Measurements from ENCODE around the gene PARD3B.
"Not testable (repeated sequence)": the region's sequence is repeated elsewhere in the genome, so short reads cannot be mapped to it uniquely, and the experiment has no call there.

The PARD3B gene

DNA sequence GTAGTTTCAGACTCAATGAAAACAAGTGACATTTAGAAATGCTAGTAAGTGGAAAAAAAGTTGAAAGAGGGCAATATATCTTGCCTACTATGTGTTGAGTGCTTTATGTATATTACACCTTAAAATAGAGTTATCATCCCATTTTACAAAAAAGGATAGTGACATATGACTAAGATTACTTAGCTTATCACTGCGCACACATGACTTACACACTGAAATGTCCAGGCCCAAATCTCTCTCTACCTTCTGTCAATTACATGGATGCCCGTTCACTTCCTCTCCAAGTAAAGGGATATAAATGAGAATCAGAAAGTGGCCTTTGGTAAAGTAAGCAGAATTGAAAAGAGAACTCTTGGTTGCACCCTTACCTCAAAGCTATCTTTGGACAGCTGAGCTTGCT, 3.6 kb upstream of the PARD3B start:
- no peak for DNase-seq

DNA sequence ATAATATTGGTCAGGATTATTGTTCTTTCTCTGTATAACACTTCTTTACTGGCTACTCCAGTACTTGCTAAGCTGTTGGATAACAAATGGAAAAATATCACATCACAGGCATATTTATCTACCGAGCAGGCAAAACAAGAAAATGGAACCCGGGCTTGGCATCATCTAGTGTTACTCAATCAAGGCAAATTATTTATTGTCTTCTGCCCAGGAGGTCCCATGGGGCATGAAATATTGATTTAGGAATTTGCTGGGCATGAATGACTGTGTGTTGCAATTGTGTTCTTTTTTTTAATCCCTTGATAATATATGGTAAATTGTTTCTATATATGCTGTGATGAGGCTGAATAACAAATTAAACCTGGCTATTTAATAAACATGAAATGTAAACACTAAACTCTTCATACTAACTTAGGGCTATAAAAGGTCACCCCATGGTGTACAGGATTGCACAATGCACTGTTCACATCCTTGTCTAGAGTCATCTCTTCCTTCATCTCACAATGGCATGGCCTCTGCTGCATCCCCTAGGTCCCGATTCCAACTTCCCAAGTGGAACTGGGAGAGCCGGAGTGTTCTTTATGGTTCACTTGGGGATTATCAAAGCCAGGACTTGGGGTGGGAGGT, 2.2 kb upstream of the PARD3B start:
- no peak for DNase-seq

GRCh38 chr2:204545861-204546735, 823 bp downstream of the PARD3B start:
- DNase-seq: no peak

DNA sequence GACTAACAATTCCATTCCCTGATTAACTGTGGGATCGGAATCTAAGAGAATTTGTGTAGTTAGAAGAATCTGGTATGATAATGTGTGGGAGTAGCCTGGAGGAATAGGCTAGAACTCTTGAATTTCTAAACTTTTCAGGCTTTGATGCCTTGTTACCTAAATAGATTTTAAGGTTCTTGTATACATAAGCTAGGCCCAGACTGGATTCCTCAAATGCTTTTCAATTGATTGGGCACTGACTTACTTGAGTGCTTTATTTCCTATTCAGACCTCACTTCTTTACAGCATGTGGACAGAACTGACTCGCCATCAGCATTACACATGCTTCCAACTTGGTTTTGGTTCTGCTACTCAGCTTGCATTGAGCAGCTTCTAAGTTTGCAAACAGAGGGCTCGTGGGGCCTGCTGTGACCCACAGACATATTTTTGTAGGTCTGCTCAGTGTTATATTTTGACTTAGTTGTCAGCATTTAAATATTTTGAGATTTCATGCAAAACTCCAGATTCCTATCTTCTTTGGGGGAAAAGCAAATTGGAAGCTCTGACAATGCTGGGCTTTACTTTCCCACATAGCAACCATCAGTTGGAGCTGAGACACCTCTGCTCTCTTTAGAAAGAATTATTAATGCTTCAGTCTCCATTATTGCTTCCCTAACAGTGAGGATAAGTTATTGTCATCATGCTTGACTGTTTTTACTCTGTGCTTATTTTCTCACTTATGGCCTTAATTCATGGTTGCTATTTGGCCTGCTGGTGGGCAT, 5.7 kb downstream of the PARD3B start:
- DNase-seq: no peak

DNA sequence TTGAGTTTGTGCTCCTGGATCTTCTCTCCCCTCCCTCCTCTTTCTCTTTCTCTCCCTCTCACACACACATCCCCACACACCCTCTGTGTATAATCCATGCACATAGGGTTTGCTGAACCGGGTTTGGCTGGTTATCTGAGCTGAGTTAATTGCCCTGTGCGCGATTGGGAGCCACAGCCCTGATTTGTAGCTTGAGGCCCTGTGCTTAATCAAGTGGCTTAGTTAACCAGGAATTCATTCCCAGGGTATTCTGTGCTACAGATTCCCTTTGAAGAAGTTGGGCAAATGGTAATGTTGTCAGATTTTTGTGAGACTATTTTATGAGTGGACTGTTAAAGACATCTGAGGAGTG, 6.2 kb downstream of the PARD3B start:
- no peak for DNase-seq

DNA sequence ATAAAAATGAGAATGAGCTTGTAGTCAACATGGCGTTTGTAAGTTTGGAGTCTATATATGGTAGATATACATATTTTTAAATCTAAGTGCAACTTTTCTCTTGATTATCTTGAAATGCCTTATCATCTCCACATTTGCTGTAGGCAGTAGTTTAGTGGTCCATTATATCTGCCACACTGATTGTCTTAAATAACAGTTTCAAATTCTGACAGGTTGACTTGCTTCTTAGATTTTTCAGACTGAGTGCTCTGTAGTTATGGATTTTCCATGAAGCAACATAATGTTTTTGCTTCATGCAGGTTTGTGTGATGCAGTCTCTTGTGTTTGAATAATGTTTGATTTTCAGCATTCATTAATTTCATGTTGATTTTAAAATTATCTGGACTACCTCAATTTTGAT, 12.3 kb downstream of the PARD3B start:
- DNase-seq: no peak

- DNase-seq: not testable (repeated sequence)
Measured at GRCh38 chr2:204559358-204559757, 14.1 kb downstream of the PARD3B start.

DNA sequence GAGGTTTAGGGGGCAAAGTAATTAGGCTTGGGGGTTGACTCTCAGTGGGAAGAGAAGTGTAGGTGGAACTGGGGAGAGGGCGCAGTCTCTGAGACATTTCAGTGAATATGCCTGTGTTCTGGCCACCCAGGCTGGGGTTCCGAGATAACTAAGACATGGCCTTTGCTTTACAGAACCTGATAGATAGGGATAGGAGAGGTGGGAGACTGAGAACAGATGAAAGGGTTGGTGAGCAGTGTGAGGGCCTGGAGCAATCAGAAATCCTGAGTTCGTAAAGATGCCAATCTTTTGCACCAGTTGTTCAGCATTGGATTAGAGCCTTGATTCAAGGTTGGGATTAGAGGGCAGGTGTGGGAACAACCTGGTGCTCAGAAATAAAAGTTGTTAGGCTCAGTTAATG, 15.6 kb downstream of the PARD3B start:
- no peak for DNase-seq

GRCh38 chr2:204561771-204562170, 16.5 kb downstream of the PARD3B start:
- no peak for DNase-seq

DNA sequence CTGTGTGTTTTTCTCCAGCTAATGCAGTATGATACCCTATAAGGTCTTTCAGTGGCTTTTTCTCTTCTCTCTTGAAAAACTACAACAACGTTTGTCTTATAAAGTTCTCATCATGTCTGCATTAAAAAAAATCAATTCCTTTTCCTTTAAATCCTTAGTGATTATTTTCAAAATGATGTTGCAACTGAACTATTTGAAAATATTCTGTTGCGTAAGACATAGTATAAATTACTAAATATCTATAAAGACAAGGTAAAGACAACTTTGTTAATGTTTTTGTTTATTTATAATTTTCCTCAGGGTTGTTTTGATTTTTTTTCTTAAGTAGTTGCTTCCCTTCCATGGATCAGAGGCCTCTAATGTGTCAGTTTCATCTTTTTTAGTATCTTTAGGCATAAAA, 21.2 kb downstream of the PARD3B start:
- DNase-seq: no peak

GRCh38 chr2:204570421-204570820, 25.1 kb downstream of the PARD3B start:
- no peak for DNase-seq

- no peak for DNase-seq
Measured at GRCh38 chr2:204571041-204571440, 25.8 kb downstream of the PARD3B start.

DNA sequence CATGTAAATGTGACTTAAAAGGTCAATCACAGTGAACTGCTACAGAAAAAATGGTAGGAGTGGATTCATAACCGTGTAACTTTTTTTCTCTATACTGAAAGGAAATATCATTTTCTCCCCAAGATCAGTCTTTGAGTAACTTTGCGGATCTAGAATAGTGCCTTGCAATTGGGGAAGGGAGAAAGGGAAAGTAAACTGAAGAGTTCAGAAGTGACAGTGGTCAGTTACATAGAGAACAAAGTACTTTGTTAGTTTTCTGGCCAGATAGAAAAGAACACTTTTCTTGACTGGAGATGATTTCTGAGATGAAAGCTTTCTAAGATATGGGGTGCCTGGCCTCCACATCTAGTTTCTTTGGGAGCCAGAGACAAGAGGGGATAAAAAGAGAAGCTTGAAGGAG, 26.6 kb downstream of the PARD3B start:
- no peak for DNase-seq

DNA sequence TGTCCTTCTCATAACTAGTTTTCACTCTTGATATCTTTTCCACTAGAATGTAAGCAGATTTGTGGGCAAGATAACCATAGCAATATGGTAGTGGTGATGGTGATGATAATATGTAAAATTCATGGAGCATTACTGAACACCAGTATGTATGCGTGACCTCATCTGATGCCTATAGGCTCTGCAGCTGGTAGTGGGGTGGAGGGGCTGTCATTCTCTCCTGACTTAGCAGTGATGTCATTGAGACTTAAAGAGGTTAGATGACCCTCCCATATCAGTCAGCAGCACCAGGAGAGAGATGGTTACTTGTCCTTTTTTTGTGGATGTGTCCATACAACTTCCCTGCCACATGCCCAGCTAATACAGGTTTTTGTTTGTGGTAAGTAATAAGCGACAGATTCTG, 27.9 kb downstream of the PARD3B start:
- no peak for DNase-seq

- no peak for DNase-seq
Measured at GRCh38 chr2:204574486-204574885, 29.2 kb downstream of the PARD3B start.

DNA sequence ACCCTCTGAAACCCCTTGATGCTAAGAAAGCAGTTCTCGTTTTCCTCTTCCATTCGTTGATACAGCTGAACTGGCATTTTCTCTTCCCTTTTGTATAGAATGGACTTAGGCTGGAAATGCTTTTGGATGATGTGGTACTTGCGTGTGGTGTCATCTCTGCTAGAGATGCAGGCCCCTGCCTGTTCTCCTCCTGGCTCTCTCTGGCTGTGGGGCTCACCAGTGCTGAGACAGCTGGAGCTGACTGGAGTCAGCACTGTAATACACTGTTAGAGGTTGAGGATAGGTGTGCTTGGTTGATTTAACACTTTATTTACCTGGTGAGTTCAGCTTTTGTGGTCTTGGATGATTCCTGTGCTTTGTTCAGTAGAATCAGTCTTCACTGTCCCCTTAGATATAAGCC, 30.2 kb downstream of the PARD3B start:
- no peak for DNase-seq

DNA sequence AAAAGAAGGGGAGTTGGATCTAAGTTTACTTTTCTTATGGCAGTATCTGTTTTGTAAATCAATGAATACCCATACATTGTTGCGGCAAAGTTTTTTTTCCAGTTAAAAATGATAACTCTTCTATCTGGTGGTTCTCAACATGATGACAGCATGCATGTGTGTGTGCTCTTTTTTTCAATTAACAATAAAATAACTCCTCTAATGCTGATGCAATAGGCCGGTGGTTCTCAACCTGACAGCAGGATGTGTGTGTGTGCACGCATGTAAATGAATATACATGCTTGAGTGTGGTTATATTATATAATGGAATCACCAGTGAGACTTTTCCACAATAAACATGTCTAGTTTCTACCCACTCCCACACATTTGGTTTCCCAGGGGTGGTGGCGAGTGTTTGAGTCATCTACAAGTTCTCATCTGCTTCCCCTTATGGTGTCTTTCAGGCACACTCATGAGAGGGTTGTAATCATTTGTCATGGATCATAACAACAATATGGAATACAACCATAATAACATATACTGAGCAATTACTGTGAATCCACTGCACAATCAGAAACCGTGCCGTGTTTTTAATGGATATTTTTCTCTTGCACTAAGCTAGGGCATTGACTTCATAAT, 31.2 kb downstream of the PARD3B start:
- DNase-seq: no peak

DNA sequence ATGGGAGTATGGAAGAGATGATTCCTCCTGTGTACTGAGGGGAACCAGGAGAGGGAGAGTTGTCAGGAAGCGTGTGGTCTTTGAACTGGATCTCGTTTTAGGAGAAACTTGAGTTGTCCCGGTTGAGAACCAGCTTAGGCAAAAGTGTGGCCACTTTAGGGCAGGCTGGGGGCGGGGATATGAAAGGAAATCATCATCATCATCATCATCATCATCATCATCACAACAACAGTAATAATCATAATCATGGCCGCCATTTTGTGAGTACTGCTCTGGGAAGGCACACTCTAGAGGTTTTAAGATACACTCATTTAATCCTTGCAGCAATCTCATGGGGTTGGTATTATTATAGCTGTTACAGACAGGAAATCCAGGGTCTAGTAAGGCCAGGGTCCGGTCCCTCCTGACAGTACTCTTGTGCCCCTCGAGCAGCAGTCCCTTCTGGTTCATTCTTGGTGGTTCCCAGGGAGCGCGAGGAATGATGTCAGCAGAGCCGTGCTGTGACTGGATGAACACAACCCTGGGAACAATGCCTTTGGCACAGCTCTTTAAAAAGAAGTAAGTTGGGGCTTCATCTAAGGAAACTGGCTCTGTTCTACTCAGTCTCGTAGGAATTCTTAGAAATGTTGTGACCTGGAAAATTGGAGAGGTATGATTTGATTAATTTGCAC, 33.8 kb downstream of the PARD3B start:
- no peak for DNase-seq

DNA sequence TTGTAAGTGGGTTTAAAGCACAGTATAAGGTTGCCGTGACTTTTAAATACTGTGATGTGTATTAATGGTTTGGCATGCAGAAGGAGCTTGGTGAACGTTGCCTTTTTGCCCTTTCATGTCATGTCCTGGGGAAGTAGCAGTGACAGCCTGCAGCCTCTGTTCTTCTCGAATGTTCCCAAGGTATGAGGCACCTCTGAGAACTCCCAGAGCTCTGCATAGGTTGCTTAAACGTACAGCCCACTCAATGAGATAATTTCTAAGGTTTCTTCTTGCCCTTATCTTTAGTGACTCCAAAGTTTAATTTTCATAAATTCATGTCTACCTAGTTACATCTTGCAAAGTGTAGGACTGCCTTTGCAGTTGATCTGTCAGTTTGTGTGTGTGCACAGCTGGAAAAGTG, 36.7 kb downstream of the PARD3B start:
- no peak for DNase-seq

- no peak for DNase-seq
Measured at GRCh38 chr2:204583773-204584172, 38.5 kb downstream of the PARD3B start.

DNA sequence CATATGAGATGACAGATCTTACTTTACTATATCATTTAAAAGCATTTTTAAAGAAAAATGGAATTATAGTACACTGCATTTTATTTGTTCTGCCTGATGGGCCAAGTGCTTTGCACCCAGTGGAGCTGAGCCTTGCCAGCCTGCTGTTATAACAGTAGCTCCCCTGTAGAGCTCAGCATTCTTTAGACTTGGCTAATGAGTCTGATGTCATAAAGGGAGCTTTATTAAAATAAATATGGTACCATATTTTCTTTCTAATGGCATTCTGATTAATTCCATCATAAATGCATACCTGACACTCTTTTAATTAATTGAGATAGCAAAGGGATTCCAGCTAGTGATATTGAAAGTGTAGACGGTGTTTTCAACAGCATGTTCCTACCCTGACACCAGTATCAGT, 40.7 kb downstream of the PARD3B start:
- DNase-seq: no peak

GRCh38 chr2:204586444-204587180, 41.3 kb downstream of the PARD3B start:
- DNase-seq: no peak

All from activated CD8-positive, alpha-beta memory T cell treated with anti-CD3 and anti-CD28 coated beads for 24 hours (primary cell).